ENCODE results near the gene COX7B.

COX7B gene

DNA sequence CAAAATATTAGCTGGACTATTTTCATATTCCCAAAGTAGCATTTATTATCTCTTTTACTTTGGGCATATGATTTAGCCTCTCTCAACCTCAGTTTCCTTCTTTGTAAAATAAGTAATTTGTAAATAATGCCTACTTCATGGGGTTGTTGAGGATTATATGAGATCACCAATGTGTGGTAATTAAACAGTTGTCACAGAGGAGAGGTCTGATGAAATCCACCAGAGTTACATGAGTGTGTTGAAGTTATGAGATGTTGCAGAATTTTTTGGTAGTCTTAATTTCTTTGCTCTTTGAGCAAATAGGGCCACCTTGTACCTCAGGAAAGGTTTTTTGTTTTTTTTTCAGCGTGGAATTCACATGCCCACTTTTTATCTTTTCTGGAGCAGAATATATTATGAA is 1.4 kb downstream of the COX7B start:
- POLR2A ChIA-PET: interaction anchor here (0.6 to 3.4 kb wide), 2 partner anchors 9 to 11 kb away, joined by 3 to 43 read pairs; partner anchors contain the start of gene ATP7A
- no peak overlapping the region for H3K27ac ChIP-seq (ENCODE audit: extremely low read depth, low read depth, low read length)
- CTCF ChIA-PET: interaction anchor here (2.7 kb wide), 1 partner anchor 7 kb away, joined by 12 read pairs; no protein-coding TSS in a partner anchor
- peak overlapping the region; percentile 47 for H3K4me3 ChIP-seq (ENCODE audit: low read depth, low read length)
- H3K9me3 ChIP-seq (ENCODE audit: control insufficient read depth, insufficient read depth, low read depth, low read length): no peaks in the 10 kb centered on the region
- TF ChIP-seq ZNF707 (tag by site-specific recombination; IDR thresholded peaks at IDR 0.05): no peak
- TF ChIP-seq, protein P1, sequence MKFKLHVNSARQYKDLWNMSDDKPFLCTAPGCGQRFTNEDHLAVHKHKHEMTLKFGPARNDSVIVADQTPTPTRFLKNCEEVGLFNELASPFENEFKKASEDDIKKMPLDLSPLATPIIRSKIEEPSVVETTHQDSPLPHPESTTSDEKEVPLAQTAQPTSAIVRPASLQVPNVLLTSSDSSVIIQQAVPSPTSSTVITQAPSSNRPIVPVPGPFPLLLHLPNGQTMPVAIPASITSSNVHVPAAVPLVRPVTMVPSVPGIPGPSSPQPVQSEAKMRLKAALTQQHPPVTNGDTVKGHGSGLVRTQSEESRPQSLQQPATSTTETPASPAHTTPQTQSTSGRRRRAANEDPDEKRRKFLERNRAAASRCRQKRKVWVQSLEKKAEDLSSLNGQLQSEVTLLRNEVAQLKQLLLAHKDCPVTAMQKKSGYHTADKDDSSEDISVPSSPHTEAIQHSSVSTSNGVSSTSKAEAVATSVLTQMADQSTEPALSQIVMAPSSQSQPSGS (tag by site-specific recombination; IDR thresholded peaks at IDR 0.05; ENCODE audit: low read depth): 0 out of 2 replicates have a peak, but pooled peaks have one; percentile 7
- H3K4me1 ChIP-seq (ENCODE audit: control insufficient read depth, insufficient read depth, low read length): no peaks in the 10 kb centered on the region
- H3K36me3 ChIP-seq (ENCODE audit: control insufficient read depth in 2 of 2, insufficient read depth in 1 of 2, low read length in 2 of 2): peaks cover 10 to 31% of the 10 kb centered on the region in 2 experiments

DNA sequence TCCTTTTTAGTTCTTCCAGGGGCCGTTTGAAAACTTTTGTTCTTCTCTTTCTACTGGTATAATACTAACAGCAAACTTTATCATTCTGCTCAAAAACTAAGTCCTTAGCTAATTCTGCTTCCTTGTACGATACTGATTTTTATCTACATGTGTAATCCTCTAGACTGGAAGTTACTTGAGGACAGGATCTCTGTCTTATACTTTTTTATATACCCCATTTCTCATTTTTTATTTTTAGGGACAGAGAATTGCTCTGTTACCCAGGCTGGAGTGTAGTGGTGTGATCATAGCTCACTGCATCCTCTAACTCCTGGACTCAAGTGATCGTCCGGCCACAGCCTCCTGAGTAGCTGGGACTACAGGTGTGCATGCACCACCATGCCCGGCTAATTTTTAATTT is 2.2 kb downstream of the COX7B start:
- H3K4me3 ChIP-seq (ENCODE audit: low read depth, low read length): no peak overlapping the region
- no peak overlapping the region for H3K27ac ChIP-seq (ENCODE audit: extremely low read depth, low read depth, low read length)
- POLR2A ChIA-PET: no interaction called here
- no peaks in the 10 kb centered on the region for H3K9me3 ChIP-seq (ENCODE audit: control insufficient read depth, insufficient read depth, low read depth, low read length)
- H3K4me1 ChIP-seq (ENCODE audit: control insufficient read depth, insufficient read depth, low read length): no peaks in the 10 kb centered on the region
- TF ChIP-seq ZNF596 (tag by site-specific recombination; IDR thresholded peaks at IDR 0.05) (no peak), ZNF514 (tag by site-specific recombination; IDR thresholded peaks at IDR 0.05) (no peak), ZNF544 (tag by site-specific recombination; IDR thresholded peaks at IDR 0.05) (no peak), ZNF555 (tag by site-specific recombination; conservative IDR thresholded peaks at IDR 0.05) (no peak), ZNF132 (tag by site-specific recombination; IDR thresholded peaks at IDR 0.05; ENCODE audit: borderline replicate concordance) (no peak), ZNF416 (tag by site-specific recombination; IDR thresholded peaks at IDR 0.05) (no peak), KLF16 (tag by site-specific recombination; IDR thresholded peaks at IDR 0.05) (no peak)
- TF ChIP-seq, protein P2, sequence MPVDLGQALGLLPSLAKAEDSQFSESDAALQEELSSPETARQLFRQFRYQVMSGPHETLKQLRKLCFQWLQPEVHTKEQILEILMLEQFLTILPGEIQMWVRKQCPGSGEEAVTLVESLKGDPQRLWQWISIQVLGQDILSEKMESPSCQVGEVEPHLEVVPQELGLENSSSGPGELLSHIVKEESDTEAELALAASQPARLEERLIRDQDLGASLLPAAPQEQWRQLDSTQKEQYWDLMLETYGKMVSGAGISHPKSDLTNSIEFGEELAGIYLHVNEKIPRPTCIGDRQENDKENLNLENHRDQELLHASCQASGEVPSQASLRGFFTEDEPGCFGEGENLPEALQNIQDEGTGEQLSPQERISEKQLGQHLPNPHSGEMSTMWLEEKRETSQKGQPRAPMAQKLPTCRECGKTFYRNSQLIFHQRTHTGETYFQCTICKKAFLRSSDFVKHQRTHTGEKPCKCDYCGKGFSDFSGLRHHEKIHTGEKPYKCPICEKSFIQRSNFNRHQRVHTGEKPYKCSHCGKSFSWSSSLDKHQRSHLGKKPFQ (tag by site-specific recombination; IDR thresholded peaks at IDR 0.05): no peak
- peaks cover 10 to 34% of the 10 kb centered on the region in 2 experiments for H3K36me3 ChIP-seq (ENCODE audit: control insufficient read depth in 2 of 2, insufficient read depth in 1 of 2, low read length in 2 of 2)
- CTCF ChIA-PET: no interaction called here

DNA sequence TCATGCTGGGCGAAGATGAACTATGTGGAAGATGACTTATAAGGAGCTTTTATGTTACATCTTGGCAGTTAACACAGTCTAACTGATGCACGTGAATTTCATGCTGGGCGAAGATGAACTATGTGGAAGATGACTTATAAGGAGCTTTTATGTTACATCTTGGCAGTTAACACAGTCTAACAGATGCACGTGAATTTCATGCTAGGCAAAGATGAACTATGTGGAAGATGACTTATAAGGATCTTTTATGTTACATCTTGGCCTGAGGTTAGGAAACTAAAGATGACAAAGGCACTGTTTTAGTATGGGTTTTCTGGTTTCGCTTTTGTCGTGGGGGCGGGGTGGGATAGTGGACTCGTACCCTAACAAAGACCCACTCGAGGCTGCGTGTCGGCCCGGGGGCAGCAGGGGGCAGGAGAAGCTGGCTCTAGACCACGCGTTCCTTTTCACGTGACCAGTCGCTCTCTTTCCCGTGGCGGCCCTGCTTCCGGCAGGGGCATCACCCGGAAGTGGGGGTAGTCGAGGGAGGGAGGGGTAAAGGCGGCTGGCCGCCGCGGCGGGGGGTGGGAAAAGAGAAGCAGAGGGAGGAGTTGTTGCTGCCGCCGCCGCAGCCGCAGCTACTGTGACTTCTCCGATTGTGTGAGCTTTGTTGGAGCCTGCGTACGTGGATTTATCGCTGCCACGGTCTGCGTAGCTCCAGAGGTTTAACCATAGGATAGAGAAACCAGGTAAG is 11.0 kb downstream of the COX7B start, which contains the start of gene ATP7A:
TSS of gene ATP7A (plus strand) at position 586 of the 733 bp plus-strand sequence. CDS start 60,949 bp downstream, outside the sequence.
- Histone ChIP-seq H3K4me1 (ENCODE audit: control insufficient read depth, insufficient read depth, low read length) (no peaks in the 10 kb centered on the region), H3K36me3 (ENCODE audit: control insufficient read depth in 2 of 2, insufficient read depth in 1 of 2, low read length in 2 of 2) (peaks cover 4% of the 10 kb centered on the region in 2 experiments; a peak in 2 of 3 replicates), H3K4me3 (ENCODE audit: low read depth, low read length) (peak within 1 kb of the TSS; percentile 44), H3K9me3 (ENCODE audit: control insufficient read depth, insufficient read depth, low read depth, low read length) (no peaks in the 10 kb centered on the region), H3K27ac (ENCODE audit: extremely low read depth, low read depth, low read length) (peak within 1 kb of the TSS; percentile 73)
- CTCF ChIA-PET: interaction anchor here (0.7 to 1.9 kb wide), 7 partner anchors 11 to 599 kb away, joined by 3 to 11 read pairs (median 4); partner anchors contain the start of gene COX7B
- POLR2A ChIA-PET: interaction anchor here (3.0 kb wide), 1 partner anchor 11 kb away, joined by 43 read pairs; the partner anchor contains the start of gene COX7B
- TF ChIP-seq IKZF3 (tag by site-specific recombination; IDR thresholded peaks at IDR 0.05) (0 out of 2 replicates have a peak, but pooled peaks have one; percentile 8), ZIC2 (tag by site-specific recombination; IDR thresholded peaks at IDR 0.05) (peak; percentile 26; the same call in 1 of the 2 replicates), KLF7 (tag by site-specific recombination; IDR thresholded peaks at IDR 0.05; ENCODE audit: borderline replicate concordance) (no peak), ZNF629 (tag by site-specific recombination; IDR thresholded peaks at IDR 0.05) (peak; percentile 32), ZNF596 (tag by site-specific recombination; IDR thresholded peaks at IDR 0.05) (0 out of 2 replicates have a peak, but pooled peaks have one; percentile 42), KLF8 (tag by site-specific recombination; IDR thresholded peaks at IDR 0.05) (peak; percentile 27; the same call in 1 of the 2 replicates), ZNF76 (tag by site-specific recombination; IDR thresholded peaks at IDR 0.05; ENCODE audit: borderline replicate concordance, low read depth) (peak; percentile 31; the same call in 1 of the 2 replicates), ZNF114 (tag by site-specific recombination; IDR thresholded peaks at IDR 0.05) (no peak), SP3 (tag by site-specific recombination; IDR thresholded peaks at IDR 0.05) (peak; percentile 40)
- TF ChIP-seq, protein P3, sequence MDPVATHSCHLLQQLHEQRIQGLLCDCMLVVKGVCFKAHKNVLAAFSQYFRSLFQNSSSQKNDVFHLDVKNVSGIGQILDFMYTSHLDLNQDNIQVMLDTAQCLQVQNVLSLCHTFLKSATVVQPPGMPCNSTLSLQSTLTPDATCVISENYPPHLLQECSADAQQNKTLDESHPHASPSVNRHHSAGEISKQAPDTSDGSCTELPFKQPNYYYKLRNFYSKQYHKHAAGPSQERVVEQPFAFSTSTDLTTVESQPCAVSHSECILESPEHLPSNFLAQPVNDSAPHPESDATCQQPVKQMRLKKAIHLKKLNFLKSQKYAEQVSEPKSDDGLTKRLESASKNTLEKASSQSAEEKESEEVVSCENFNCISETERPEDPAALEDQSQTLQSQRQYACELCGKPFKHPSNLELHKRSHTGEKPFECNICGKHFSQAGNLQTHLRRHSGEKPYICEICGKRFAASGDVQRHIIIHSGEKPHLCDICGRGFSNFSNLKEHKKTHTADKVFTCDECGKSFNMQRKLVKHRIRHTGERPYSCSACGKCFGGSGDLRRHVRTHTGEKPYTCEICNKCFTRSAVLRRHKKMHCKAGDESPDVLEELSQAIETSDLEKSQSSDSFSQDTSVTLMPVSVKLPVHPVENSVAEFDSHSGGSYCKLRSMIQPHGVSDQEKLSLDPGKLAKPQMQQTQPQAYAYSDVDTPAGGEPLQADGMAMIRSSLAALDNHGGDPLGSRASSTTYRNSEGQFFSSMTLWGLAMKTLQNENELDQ (tag by site-specific recombination; IDR thresholded peaks at IDR 0.05; ENCODE audit: low read depth): no peak
- TF ChIP-seq, protein P4, sequence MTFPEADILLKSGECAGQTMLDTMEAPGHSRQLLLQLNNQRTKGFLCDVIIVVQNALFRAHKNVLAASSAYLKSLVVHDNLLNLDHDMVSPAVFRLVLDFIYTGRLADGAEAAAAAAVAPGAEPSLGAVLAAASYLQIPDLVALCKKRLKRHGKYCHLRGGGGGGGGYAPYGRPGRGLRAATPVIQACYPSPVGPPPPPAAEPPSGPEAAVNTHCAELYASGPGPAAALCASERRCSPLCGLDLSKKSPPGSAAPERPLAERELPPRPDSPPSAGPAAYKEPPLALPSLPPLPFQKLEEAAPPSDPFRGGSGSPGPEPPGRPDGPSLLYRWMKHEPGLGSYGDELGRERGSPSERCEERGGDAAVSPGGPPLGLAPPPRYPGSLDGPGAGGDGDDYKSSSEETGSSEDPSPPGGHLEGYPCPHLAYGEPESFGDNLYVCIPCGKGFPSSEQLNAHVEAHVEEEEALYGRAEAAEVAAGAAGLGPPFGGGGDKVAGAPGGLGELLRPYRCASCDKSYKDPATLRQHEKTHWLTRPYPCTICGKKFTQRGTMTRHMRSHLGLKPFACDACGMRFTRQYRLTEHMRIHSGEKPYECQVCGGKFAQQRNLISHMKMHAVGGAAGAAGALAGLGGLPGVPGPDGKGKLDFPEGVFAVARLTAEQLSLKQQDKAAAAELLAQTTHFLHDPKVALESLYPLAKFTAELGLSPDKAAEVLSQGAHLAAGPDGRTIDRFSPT (tag by site-specific recombination; IDR thresholded peaks at IDR 0.05): peak; percentile 88

Measured in HEK293 (cell line).